Mammary epithelial cell (primary cell): ENCODE data around the gene PEF1.

Experiments used
- EZH2 ChIP-seq: IDR thresholded peaks from 2 replicates; pipeline ENCODE4 v1.6.1; 2012; ENCODE audit warnings: low read length, inconsistent platforms, borderline replicate concordance
- TF ChIP-seq, protein P1 (sequence below), 2 donors: IDR thresholded peaks in 1 of 2; conservative IDR thresholded peaks in 1 of 2; 2 replicates each; pipeline ENCODE4 v1.5.1; 2011 to 2012; ENCODE audit warnings: inconsistent platforms in 2 of 2, low read length in 2 of 2, mild to moderate bottlenecking in 2 of 2, control low read depth in 1 of 2, low read depth in 1 of 2; ENCODE audit not compliant: insufficient read depth in 1 of 2; ENCODE audit errors: extremely low read depth in 1 of 2

DNA sequence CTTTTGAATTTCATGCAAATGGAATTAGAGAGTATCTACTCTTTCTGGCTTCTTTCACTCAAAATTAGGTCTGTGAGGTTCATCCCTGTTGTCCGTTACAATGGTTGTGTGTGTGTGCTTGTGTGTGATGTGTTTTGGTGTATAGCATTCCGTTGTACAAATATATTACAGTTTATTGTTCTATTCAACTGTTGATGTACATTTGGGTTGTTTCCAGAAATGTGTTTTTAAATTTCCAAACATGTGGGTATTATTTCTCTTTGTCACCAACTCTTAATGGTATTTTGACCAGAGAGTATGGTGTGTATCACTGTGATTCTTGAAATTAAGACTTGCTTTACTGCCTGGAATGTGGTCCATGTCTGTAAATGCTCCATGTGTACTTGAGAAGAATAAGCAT, 44.0 kb downstream of the PEF1 start:
- TF ChIP-seq, protein P1, sequence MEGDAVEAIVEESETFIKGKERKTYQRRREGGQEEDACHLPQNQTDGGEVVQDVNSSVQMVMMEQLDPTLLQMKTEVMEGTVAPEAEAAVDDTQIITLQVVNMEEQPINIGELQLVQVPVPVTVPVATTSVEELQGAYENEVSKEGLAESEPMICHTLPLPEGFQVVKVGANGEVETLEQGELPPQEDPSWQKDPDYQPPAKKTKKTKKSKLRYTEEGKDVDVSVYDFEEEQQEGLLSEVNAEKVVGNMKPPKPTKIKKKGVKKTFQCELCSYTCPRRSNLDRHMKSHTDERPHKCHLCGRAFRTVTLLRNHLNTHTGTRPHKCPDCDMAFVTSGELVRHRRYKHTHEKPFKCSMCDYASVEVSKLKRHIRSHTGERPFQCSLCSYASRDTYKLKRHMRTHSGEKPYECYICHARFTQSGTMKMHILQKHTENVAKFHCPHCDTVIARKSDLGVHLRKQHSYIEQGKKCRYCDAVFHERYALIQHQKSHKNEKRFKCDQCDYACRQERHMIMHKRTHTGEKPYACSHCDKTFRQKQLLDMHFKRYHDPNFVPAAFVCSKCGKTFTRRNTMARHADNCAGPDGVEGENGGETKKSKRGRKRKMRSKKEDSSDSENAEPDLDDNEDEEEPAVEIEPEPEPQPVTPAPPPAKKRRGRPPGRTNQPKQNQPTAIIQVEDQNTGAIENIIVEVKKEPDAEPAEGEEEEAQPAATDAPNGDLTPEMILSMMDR (conservative IDR thresholded peaks at IDR 0.05 in 1 of 2, IDR thresholded peaks at IDR 0.05 in 1 of 2; ENCODE audit: extremely low read depth in 1 of 2, insufficient read depth in 1 of 2, low read depth in 1 of 2, low read length in 2 of 2): no peak
- TF ChIP-seq EZH2: no peak
